H1 (cell line): ENCODE data around the gene C2orf92. TPM values are rescaled to one million over a fixed set of nuclear protein-coding genes. Genes with fewer than 3 reads are reported as not detected.

Experiments
- BCL11A ChIP-seq, 2 experiments: IDR thresholded peaks; one replicate each; pipeline ENCODE4 v1.6.1; 2011; ENCODE audit warnings: low read depth in 2 of 2, low read length in 2 of 2, mild to moderate bottlenecking in 2 of 2
- CBX8 ChIP-seq: fragments of 300-800, 300-1000 bp; sonication (generic); IDR thresholded peaks from 2 replicates; pipeline ENCODE4 v1.7.1; 2016; ENCODE audit warnings: low read depth, low read length, borderline replicate concordance
- GABPA ChIP-seq: IDR thresholded peaks from 2 replicates; pipeline ENCODE4 v1.6.1; 2011; ENCODE audit warnings: mild to moderate bottlenecking, low read length, moderate library complexity, borderline replicate concordance; ENCODE audit not compliant: insufficient read depth
- KDM4A ChIP-seq: IDR thresholded peaks from one replicate; pipeline ENCODE4 v1.7.1; 2012; ENCODE audit warnings: low read depth, mild to moderate bottlenecking, moderate library complexity, low read length, inconsistent platforms; ENCODE audit not compliant: severe bottlenecking
- NANOG ChIP-seq: IDR thresholded peaks from 2 replicates; pipeline ENCODE4 v1.6.1; 2011; ENCODE audit warnings: low read length, low read depth, mild to moderate bottlenecking, inconsistent platforms; ENCODE audit not compliant: insufficient read depth, poor library complexity, severe bottlenecking
- PHF8 ChIP-seq: fragments of 200-600 bp; sonication (generic); conservative IDR thresholded peaks from 2 replicates; pipeline ENCODE4 v1.7.1; 2012; ENCODE audit warnings: low read depth, mild to moderate bottlenecking, inconsistent platforms, low read length, moderate library complexity
- TAF1 ChIP-seq: IDR thresholded peaks from 2 replicates; pipeline ENCODE4 v1.6.1; 2011; ENCODE audit warnings: mild to moderate bottlenecking, low read depth, low read length
- polyA plus RNA-seq, 7 experiments: library from polyadenylated mRNA; depleted of rRNA in 3 of 7; stranded (reverse) in 5 of 7; unstranded in 2 of 7; fragments of >200 nt in 5 of 7; fragments of 200-250 nt in 2 of 7; gene quantifications; 1 replicate in 5 of 7; 2 replicates in 1 of 7; 4 replicates in 1 of 7; pipeline versions ENCODE4 v1.2.1 to v1.2.3, GENCODE V29; 2011 to 2013; ENCODE audit warnings: missing spikeins in 2 of 7, mixed read lengths in 2 of 7
- total RNA-seq: library from RNA; stranded (reverse); fragmentation: NEBNext Ultra II Directional; extraction: Animal tissue kit (Norgen Biotek cat#: 25700); gene quantifications from 2 replicates; pipeline ENCODE4 v1.2.1, GENCODE V29; 2021
- TF ChIP-seq, protein P1 (sequence below): fragments of 300-600 bp; sonication (generic); IDR thresholded peaks from 2 replicates; pipeline ENCODE4 v1.7.1; 2012; ENCODE audit warnings: low read length, moderate library complexity, mild to moderate bottlenecking, inconsistent platforms; ENCODE audit not compliant: insufficient replicate concordance

The C2orf92 gene
- total and polyA plus RNA-seq, 2 of the 8 experiments (the other 6 are each of a cell fraction or from before 2014, with no cell fraction given), result 2.3 to 3.7 TPM

DNA sequence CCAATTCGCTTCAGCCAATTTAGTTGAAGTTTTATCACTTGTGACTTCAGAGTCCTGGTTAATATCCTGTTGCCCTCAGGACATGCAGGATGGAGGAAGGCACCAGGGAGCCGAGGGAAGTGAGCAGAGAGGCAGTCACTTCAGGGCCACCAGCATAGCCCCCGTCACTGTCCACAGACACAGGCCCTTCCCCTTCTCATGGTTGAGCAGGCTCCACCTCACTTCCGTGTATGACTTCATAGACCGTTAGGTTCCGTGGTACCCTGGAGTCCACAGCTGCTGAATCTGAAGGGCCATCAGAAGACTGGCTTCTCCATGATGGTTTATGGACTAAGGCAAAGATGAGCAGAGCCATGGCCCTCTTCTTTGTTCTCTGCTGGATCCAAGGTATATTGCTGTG is at the start of gene C2orf92 (continued):
- TF ChIP-seq, protein P1, sequence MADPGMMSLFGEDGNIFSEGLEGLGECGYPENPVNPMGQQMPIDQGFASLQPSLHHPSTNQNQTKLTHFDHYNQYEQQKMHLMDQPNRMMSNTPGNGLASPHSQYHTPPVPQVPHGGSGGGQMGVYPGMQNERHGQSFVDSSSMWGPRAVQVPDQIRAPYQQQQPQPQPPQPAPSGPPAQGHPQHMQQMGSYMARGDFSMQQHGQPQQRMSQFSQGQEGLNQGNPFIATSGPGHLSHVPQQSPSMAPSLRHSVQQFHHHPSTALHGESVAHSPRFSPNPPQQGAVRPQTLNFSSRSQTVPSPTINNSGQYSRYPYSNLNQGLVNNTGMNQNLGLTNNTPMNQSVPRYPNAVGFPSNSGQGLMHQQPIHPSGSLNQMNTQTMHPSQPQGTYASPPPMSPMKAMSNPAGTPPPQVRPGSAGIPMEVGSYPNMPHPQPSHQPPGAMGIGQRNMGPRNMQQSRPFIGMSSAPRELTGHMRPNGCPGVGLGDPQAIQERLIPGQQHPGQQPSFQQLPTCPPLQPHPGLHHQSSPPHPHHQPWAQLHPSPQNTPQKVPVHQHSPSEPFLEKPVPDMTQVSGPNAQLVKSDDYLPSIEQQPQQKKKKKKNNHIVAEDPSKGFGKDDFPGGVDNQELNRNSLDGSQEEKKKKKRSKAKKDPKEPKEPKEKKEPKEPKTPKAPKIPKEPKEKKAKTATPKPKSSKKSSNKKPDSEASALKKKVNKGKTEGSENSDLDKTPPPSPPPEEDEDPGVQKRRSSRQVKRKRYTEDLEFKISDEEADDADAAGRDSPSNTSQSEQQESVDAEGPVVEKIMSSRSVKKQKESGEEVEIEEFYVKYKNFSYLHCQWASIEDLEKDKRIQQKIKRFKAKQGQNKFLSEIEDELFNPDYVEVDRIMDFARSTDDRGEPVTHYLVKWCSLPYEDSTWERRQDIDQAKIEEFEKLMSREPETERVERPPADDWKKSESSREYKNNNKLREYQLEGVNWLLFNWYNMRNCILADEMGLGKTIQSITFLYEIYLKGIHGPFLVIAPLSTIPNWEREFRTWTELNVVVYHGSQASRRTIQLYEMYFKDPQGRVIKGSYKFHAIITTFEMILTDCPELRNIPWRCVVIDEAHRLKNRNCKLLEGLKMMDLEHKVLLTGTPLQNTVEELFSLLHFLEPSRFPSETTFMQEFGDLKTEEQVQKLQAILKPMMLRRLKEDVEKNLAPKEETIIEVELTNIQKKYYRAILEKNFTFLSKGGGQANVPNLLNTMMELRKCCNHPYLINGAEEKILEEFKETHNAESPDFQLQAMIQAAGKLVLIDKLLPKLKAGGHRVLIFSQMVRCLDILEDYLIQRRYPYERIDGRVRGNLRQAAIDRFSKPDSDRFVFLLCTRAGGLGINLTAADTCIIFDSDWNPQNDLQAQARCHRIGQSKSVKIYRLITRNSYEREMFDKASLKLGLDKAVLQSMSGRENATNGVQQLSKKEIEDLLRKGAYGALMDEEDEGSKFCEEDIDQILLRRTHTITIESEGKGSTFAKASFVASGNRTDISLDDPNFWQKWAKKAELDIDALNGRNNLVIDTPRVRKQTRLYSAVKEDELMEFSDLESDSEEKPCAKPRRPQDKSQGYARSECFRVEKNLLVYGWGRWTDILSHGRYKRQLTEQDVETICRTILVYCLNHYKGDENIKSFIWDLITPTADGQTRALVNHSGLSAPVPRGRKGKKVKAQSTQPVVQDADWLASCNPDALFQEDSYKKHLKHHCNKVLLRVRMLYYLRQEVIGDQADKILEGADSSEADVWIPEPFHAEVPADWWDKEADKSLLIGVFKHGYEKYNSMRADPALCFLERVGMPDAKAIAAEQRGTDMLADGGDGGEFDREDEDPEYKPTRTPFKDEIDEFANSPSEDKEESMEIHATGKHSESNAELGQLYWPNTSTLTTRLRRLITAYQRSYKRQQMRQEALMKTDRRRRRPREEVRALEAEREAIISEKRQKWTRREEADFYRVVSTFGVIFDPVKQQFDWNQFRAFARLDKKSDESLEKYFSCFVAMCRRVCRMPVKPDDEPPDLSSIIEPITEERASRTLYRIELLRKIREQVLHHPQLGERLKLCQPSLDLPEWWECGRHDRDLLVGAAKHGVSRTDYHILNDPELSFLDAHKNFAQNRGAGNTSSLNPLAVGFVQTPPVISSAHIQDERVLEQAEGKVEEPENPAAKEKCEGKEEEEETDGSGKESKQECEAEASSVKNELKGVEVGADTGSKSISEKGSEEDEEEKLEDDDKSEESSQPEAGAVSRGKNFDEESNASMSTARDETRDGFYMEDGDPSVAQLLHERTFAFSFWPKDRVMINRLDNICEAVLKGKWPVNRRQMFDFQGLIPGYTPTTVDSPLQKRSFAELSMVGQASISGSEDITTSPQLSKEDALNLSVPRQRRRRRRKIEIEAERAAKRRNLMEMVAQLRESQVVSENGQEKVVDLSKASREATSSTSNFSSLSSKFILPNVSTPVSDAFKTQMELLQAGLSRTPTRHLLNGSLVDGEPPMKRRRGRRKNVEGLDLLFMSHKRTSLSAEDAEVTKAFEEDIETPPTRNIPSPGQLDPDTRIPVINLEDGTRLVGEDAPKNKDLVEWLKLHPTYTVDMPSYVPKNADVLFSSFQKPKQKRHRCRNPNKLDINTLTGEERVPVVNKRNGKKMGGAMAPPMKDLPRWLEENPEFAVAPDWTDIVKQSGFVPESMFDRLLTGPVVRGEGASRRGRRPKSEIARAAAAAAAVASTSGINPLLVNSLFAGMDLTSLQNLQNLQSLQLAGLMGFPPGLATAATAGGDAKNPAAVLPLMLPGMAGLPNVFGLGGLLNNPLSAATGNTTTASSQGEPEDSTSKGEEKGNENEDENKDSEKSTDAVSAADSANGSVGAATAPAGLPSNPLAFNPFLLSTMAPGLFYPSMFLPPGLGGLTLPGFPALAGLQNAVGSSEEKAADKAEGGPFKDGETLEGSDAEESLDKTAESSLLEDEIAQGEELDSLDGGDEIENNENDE, result no peak
- TF ChIP-seq CBX8 (no peak), GABPA (no peak), TAF1 (no peak), BCL11A (IDR thresholded peaks at IDR 0.05; ENCODE audit: low read depth in 2 of 2, low read length in 2 of 2) (no peak), PHF8 (no peak), NANOG (no peak), KDM4A (no peak)
